NCI-H345 treated with DMSO at 0.1 percent for 48 hours (cell line): ENCODE measurements around the gene PLXDC2.
"Not testable (repeated sequence)": the region's sequence is repeated elsewhere in the genome, so short reads cannot be mapped to it uniquely, and the experiment has no call there.

Experiments used
- DNase-seq: peaks from one replicate; lab custom pipeline; 2025; ENCODE audit not compliant: unreplicated experiment; lab: John Stamatoyannopoulos, UW

PLXDC2 gene

DNA sequence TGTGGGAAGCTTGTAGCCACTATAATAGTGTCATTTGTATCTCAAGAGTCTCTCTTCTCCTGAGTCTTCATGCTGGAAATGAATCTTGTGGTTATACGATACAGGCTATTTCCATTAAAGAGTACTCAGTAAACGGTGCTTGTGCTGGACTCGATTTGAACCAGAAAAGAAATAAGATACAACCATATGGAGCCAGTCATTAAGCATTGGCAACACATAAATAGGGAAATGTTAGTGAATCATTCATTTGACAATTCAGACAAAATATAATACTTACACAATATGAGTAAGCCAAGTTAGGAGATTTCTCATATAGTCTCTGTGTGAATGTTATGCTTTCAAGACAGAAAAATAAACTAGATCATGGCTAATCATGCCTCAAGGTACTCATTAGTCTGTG, 356.8 kb downstream of the PLXDC2 start:
- DNase-seq = no peak

DNA sequence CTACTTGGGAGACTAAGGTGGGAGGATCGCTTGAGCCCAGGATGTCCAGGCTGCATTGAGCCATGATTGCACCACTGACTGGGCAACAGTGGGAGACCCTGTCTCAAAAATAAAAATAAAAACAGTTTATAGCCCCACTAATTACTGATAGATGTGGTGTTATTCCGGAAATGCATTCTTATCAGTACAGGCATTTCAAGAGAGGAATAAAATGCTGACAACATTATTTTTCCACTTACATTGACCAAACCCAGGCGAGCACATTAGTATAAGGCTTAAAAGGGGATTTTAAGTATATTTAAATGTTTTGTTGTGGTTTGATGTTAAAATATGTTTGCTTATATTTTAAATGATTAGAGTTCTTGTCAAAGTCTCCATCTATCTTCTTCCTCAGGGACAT, 359.5 kb downstream of the PLXDC2 start:
- DNase-seq = no peak

DNA sequence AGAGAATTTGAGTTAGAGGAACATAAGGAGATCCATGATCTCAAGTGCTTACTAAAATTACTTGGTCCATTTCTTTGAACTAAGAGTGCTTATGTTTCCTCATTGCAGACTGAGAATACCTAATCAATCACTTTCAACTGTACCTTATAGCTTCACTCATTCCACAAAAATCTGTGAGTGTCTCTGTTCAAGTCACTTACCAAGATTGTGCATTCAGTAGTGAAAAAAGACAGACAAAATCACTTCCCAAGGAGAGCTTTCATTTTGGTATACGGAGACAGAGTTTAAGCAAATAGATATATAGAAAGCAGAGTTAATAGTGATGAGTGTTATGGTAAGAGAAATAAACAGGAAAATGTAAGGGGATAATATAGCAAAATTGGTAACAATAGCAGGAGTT, 364.5 kb downstream of the PLXDC2 start:
- no peak for DNase-seq

DNA sequence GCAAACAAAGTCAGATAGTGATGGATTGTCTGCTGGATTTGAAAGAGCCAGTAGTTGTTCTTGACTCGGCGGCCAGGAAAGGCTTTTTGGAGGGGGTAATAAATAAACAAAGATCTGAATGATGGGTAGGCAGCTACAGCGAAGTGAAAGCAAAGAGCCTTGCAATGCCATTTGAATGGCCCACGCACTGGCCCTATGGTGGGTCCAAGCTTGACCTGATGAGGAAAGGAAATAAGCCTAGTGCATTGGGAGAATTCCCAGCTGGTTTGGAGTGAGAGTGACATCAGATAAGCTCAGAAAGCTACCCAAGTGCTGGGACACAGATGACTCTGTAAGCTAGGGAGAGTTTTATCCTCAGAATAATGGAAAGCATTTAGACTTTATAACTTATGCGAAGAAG, 365.2 kb downstream of the PLXDC2 start:
- no peak for DNase-seq

GRCh38 chr10:20185116-20185515, 368.9 kb downstream of the PLXDC2 start:
- no peak for DNase-seq

- DNase-seq = not testable (repeated sequence)
Observed at GRCh38 chr10:20191392-20191791, 375.2 kb downstream of the PLXDC2 start.

- DNase-seq = no peak
Observed at GRCh38 chr10:20195076-20195475, 378.8 kb downstream of the PLXDC2 start.

DNA sequence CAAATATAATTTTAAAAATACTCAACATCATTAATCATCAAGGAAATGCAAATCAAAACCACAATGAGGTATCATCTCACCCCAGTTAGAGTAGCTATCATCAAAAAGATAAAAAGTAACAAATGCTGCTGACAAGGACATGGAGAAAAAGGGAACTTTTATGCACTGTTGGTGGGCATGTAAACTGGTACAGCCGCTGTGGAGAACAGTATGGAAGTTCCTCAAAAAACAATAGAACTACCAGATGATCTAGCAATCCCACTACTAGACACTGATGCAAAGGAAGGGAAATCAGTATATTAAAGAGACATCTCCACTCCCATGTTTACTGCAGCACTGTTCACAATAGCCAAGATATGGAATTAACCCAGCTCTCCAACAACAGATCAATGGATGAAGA, 384.5 kb downstream of the PLXDC2 start:
- no peak for DNase-seq

DNA sequence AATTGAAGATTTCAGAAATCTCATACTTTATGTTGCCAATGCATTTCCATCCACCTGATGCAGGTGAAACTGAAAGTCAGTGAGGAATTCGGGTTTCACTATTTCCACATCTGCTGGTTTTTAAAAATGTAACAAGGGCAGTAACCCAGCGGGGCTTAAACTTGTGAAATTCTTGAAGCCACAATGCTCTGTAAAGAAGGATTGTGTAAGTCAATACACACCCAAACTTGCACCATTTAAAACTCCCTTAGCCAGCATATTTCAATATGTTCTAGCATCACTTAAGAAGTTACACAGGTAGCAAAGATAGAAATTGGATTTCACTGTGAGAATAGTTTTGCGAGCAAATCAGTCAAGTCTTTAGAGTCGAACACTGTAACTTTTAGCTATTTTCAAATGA, 386.1 kb downstream of the PLXDC2 start:
- DNase-seq = no peak

GRCh38 chr10:20207653-20208052, 391.4 kb downstream of the PLXDC2 start:
- no peak for DNase-seq

GRCh38 chr10:20209098-20209497, 392.9 kb downstream of the PLXDC2 start:
- DNase-seq = not testable (repeated sequence)

GRCh38 chr10:20215547-20216152, 399.4 kb downstream of the PLXDC2 start:
- DNase-seq = no peak

DNA sequence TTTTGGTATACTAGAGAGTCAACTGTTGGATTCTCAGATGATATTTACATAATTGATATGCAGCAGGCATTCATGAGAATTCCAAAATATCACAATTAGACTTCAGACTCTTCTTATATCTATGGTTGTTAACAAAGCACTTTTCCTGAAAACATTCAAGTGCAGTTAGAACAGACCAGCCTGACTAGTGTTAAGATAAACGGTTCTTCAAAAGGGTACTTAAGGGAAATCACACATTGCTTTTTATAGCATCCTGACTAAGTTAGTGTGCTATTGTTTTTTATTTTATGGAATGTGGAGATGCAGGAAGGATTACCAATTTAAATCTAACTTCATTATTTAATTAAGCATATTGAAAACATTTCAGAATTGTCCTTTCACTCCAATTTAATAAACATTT, 405.1 kb downstream of the PLXDC2 start:
- DNase-seq = no peak

- DNase-seq = no peak
Observed at GRCh38 chr10:20228729-20229128, 412.5 kb downstream of the PLXDC2 start.

- DNase-seq = no peak
Observed at GRCh38 chr10:20232079-20232705, 416.0 kb downstream of the PLXDC2 start.

- DNase-seq = no peak
Observed at GRCh38 chr10:20233423-20233822, 417.2 kb downstream of the PLXDC2 start.

GRCh38 chr10:20234579-20234978, 418.3 kb downstream of the PLXDC2 start:
- DNase-seq = no peak

- no peak for DNase-seq
Observed at GRCh38 chr10:20237091-20237570, 420.9 kb downstream of the PLXDC2 start.

DNA sequence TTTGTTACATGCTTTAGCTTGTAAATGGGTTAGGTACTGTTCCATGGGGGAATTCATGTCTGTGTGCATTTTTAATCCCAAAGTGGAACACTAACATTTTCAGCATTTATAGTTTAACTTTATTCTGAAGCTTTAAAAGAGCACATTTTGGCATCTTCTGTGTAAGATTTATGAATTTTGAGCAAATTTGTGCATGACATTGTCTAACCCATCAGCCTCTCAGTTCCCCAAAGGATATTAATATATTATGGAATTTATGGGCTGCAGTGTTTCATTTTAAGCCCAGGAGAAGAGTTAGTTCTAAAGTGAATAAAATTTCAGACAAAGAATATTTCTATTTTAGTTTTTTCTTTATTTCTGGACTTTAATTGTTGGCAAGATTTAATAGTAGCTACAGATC, 421.4 kb downstream of the PLXDC2 start:
- DNase-seq = no peak

DNA sequence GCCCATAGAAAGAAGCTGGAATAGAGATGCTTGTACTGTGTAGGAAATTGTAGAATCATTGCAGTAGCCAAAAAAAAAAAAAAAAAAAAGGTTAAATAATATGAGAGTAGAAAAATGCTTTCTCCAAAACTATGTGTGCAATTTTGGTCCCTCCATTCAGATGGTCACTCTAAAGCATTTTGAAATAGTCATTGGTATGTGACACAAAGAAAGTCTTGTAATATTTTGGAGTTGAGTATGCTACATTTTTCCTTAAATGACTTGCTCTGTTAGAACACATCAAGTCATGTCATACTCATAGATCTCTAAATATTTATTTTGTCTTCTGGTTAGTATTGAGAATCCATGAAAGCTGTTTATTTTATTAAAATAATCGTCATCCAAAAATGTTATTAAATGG, 424.4 kb downstream of the PLXDC2 start:
- DNase-seq = no peak

GRCh38 chr10:20247454-20247853, 431.2 kb downstream of the PLXDC2 start:
- DNase-seq = no peak

GRCh38 chr10:20247891-20248708, 431.9 kb downstream of the PLXDC2 start:
- DNase-seq = no peak
